H54 (cell line): ENCODE measurements around the gene TMEM243.
"Not testable (repeated sequence)": the region's sequence is repeated elsewhere in the genome, so short reads cannot be mapped to it uniquely, and the experiment has no call there.

Experiments used
- DNase-seq: peaks from one replicate; pipeline ENCODE4 v3.0.0; 2011; ENCODE audit warnings: low spot score, mixed read lengths; ENCODE audit not compliant: insufficient read length
- FAIRE-seq: peaks from 3 replicates; lab custom pipeline; 2011; peaks lifted over from hg19 to GRCh38; lab: Jason Lieb, UNC
- POLR2A ChIP-seq: IDR thresholded peaks from 2 replicates; pipeline ENCODE4 v1.6.1; 2011; ENCODE audit warnings: low read depth, mild to moderate bottlenecking, low read length

TMEM243 gene

GRCh38 chr7:87218796-87219544 is 562 bp downstream of the TMEM243 start:
- TF ChIP-seq POLR2A, result no peak
- DNase-seq (no peak), FAIRE-seq (no peak)

- FAIRE-seq (no peak), DNase-seq (no peak)
- TF ChIP-seq POLR2A, result no peak
Observed at GRCh38 chr7:87217983-87218653, 1.4 kb downstream of the TMEM243 start.

DNA sequence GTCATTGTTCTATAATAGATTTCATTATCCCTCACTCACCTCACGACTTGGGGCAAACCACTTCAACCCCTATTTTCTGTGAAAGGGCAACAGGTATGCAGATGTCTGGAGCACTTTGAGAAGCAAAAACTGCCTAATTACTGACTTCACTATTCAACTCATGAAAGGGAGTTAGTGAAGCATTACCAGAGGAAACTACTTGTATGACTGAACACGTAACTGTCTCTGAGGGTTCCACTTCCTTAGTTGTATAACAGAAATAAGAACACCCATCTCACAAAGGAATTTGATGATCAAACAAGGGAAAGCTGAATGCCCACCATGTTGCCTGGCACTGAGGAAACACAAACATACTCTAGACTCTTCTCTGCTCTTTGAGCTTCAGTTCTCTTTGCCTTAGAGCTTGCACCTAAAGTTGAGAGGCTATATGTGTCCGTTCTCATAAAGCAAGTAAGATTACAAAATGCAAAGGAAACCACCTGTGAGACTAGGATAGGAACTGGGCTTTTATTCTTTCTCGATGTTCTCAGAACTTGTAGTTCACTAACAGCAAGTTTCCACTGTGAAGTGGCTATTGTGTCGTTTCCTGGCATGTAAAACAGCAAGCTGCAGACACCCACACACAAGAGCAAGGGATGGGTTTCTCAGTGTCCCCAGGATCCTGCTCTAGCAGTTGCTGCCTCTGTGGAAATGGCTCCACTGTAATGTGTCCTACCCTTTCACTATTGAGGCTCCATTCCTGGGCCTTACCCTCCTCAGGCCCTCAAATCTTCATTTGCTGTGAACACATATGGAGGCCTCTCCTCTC is 2.6 kb downstream of the TMEM243 start:
- TF ChIP-seq POLR2A, result no peak
- no peak for DNase-seq
- no peak for FAIRE-seq

DNA sequence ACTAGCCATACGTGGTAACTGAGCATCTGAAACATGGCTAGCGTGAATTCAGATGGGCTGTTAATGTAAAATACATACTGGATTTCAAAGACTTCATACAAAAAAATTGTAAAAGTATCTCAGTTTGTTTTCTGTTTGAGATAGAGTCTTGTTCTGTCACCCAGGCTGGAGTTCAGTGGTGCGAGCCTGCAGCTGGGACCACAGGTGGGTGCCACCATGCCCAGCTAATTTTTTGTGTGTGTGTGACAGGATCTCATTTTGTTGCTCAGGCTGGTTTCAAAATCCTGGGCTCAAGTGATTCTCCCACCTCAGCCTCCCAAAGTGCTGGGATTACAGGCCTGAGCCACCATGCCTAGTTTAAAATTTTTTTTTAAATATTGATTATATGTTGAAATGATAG is 4.5 kb downstream of the TMEM243 start:
- no peak for FAIRE-seq
- TF ChIP-seq POLR2A, result no peak

GRCh38 chr7:87213811-87214210 is 5.7 kb downstream of the TMEM243 start:
- DNase-seq (no peak), FAIRE-seq (no peak)
- TF ChIP-seq POLR2A, result no peak

More for the DNA sequence above, 4.5 kb downstream of the TMEM243 start:
- no peak for DNase-seq

GRCh38 chr7:87213252-87213651 is 6.3 kb downstream of the TMEM243 start:
- FAIRE-seq (no peak), DNase-seq (no peak)
- no peak for TF ChIP-seq POLR2A

DNA sequence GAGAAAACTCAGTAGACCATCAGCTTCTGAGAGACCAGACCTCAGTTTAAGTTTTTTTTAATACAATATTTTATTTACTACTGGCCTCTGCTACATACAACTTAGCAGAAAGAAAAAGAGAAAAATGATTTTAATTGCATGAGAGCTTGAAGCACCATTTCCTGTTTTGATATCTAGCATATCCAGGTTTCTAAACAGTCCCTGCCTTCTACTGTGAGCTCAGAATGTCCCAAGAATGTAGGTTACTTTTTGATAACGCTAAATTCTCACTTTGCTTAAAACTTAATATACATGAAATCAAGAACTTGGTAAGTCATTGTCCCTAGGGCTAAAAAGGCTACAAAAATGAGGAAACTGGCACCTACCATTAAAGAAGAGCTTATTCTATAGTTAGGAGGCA is 7.0 kb downstream of the TMEM243 start:
- DNase-seq (no peak), FAIRE-seq (no peak)
- TF ChIP-seq POLR2A, result no peak

DNA sequence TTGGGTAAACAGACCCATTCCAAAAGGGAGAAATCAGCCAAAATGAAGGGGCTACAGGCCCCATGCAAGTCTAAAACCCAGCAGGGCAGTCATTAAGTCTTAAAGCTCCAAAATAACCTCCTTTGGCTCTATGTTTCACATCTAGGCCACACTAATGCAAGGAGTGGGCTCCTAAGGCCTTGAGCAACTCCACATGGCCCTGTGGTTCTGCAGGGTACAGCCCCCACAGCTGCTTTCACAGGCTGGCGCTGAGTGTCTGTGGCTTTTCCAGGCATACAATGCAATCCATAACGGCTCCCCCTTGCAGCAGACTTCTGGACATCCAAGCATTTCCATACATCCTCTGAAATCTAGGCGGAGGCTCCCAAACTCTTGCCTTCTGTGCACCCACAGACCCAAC is 9.0 kb downstream of the TMEM243 start:
- no peak for DNase-seq
- TF ChIP-seq POLR2A, result no peak
- FAIRE-seq, result no peak

DNA sequence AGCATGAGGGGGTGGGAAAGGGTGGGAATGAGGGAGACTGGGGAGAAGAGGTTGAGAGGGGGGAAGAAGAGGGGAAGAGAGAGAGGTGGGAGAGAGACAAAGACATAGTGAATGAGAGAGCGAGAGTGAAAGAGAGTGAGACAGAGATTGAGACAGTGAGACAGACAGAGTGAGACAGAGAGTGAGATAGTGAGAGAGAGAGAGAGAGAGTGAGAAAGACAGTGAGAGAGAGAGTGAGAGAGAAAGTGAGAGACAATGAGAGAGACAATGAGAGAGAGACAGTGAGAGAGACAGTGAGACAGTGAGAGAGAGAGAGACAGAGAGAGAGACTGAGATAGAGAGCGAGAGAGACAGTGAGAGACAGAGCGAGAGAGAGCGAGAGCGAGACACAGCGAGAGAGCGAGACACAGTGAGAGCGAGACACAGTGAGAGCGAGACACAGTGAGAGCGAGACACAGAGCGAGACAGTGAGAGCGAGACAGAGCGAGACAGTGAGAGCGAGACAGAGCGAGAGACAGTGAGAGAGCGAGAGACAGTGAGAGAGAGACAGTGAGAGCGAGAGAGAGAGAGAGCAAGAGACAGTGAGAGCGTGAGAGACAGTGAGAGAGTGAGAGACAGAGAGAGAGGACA is 10.1 kb downstream of the TMEM243 start:
- TF ChIP-seq POLR2A, result no peak
- FAIRE-seq (no peak), DNase-seq (no peak)

- DNase-seq (no peak), FAIRE-seq (no peak)
- TF ChIP-seq POLR2A, result no peak
Observed at GRCh38 chr7:87206361-87206760, 13.2 kb downstream of the TMEM243 start.

- FAIRE-seq, result not testable (repeated sequence)
Observed at GRCh38 chr7:87205701-87206100, 13.8 kb downstream of the TMEM243 start.

DNA sequence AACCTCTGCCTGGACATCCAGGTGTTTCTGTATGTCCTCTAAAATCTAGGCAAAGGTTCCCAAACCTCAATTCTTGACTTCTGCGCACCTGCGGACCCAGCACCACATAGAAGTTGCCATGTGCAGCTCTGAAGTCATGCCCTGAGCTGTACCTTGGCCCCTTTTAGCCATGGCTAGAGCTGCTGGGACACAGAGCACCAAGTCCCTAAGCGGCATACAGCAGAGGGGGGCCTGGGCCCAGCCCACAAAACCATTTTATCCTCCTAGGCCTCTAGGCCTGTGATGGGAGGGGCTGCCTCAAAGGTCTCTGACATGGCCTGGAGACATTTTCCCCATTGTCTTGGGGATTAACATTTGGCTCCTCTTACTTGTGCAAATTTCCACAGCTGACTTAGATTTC is 14.6 kb downstream of the TMEM243 start:
- no peak for TF ChIP-seq POLR2A
- FAIRE-seq, result no peak
- DNase-seq, result no peak

More at GRCh38 chr7:87205701-87206100, 13.8 kb downstream of the TMEM243 start:
- not testable (repeated sequence) for DNase-seq

- not testable (repeated sequence) for FAIRE-seq, DNase-seq
Observed at GRCh38 chr7:87203929-87204328, 15.6 kb downstream of the TMEM243 start.

- FAIRE-seq (no peak), DNase-seq (no peak)
- TF ChIP-seq POLR2A, result no peak
Observed at GRCh38 chr7:87202705-87203104, 16.8 kb downstream of the TMEM243 start.
